Progenitor cell of endocrine pancreas (in vitro differentiated cells): ENCODE results near the gene HM13. TPM values are rescaled to one million over a fixed set of nuclear protein-coding genes. Genes with fewer than 3 reads are reported as not detected.

Source experiments
- DNase-seq: peaks from one replicate; pipeline ENCODE4 v3.0.0; 2021; ENCODE audit warnings: low spot score; ENCODE audit not compliant: unreplicated experiment
- H3K27ac Mint-ChIP-seq: 2 replicates; pipeline ENCODE4 v1.8.0; 2021; ENCODE audit warnings: mild to moderate bottlenecking, moderate library complexity, mixed read lengths
- H3K27me3 Mint-ChIP-seq: 2 replicates; pipeline ENCODE4 v1.8.0; 2021; ENCODE audit warnings: mixed read lengths
- H3K36me3 Mint-ChIP-seq: 2 replicates; pipeline ENCODE4 v1.8.0; 2022; ENCODE audit warnings: mixed read lengths; ENCODE audit not compliant: insufficient read depth
- H3K4me1 Mint-ChIP-seq: 2 replicates; pipeline ENCODE4 v1.8.0; 2021; ENCODE audit warnings: low read depth, mixed read lengths
- H3K4me3 Mint-ChIP-seq: 2 replicates; pipeline ENCODE4 v1.8.0; 2021; ENCODE audit warnings: low read depth, mild to moderate bottlenecking, moderate library complexity, mixed read lengths
- H3K9me3 Mint-ChIP-seq: 2 replicates; pipeline ENCODE4 v1.8.0; 2021; ENCODE audit warnings: low read depth, mixed read lengths
- total RNA-seq: library from RNA; stranded (reverse); gene quantifications from 2 replicates; pipeline ENCODE4 v1.2.1, GENCODE V29; 2021
- TF ChIP-seq, protein P1 (sequence below): fragments of 200-600 bp; sonication (generic); IDR thresholded peaks from one replicate; pipeline ENCODE4 v1.5.0; 2021; ENCODE audit warnings: antibody characterized with exemption, mild to moderate bottlenecking; ENCODE audit not compliant: unreplicated experiment

The HM13 gene
- total RNA-seq, 1 donor from 2014 or later, result 217 TPM

GRCh38 chr20:31505903-31506302 lies 8.3 kb upstream of the HM13 start:
- Mint-ChIP-seq H3K27me3 (peaks cover 37% of the 10 kb centered on the region), H3K4me1 (no peaks in the 10 kb centered on the region), H3K9me3 (no peaks in the 10 kb centered on the region), H3K36me3 (no peaks in the 10 kb centered on the region), H3K27ac (no peak overlapping the region), H3K4me3 (no peak overlapping the region)
- no peak for DNase-seq
- TF ChIP-seq, protein P1, sequence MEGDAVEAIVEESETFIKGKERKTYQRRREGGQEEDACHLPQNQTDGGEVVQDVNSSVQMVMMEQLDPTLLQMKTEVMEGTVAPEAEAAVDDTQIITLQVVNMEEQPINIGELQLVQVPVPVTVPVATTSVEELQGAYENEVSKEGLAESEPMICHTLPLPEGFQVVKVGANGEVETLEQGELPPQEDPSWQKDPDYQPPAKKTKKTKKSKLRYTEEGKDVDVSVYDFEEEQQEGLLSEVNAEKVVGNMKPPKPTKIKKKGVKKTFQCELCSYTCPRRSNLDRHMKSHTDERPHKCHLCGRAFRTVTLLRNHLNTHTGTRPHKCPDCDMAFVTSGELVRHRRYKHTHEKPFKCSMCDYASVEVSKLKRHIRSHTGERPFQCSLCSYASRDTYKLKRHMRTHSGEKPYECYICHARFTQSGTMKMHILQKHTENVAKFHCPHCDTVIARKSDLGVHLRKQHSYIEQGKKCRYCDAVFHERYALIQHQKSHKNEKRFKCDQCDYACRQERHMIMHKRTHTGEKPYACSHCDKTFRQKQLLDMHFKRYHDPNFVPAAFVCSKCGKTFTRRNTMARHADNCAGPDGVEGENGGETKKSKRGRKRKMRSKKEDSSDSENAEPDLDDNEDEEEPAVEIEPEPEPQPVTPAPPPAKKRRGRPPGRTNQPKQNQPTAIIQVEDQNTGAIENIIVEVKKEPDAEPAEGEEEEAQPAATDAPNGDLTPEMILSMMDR, result no peak

GRCh38 chr20:31508517-31509244 lies 5.6 kb upstream of the HM13 start:
- TF ChIP-seq, protein P1, result no peak
- no peaks in the 10 kb centered on the region for H3K9me3 Mint-ChIP-seq
- H3K36me3 Mint-ChIP-seq, result no peaks in the 10 kb centered on the region
- no peaks in the 10 kb centered on the region for H3K4me1 Mint-ChIP-seq
- no peak for DNase-seq
- no peak overlapping the region for H3K27ac Mint-ChIP-seq
- H3K27me3 Mint-ChIP-seq, result peaks cover 29% of the 10 kb centered on the region
- no peak overlapping the region for H3K4me3 Mint-ChIP-seq

DNA sequence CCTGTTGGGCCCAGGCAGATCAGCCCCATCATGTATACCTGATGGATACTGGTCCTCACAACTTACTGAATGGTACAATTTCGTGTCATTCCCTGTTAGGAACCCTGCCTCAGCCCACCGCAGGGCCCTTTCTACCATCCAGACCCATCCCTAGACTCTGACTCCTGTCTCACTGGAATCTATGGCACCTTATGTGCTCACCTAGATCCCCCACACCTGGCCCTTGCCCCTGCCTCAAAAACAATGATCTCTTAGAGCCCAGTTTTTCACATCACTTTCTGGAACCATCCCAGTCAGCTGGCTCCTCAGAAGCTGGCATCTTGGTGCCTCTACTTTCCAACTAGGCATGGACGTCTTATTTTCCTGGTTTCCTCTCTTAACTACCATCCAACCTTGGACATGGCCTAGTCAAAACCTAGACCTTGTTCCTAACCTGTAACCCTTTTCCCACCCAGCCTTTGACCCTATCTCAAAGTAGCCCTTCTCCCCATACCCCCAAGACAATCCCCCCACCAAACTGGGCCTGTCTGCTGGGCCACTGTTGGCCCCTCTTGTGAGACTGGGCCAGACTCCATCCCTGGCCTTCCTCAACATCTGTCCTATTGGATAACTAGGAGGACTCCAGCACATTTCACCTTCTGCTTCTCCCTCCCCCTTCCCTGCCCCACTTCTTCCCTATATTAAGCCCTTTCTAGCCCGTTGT lies 981 bp downstream of the HM13 start:
- H3K4me1 Mint-ChIP-seq, result no peaks in the 10 kb centered on the region
- TF ChIP-seq, protein P1, result no peak
- H3K36me3 Mint-ChIP-seq, result no peaks in the 10 kb centered on the region
- H3K4me3 Mint-ChIP-seq, result no peak overlapping the region
- peaks cover 3% of the 10 kb centered on the region for H3K27me3 Mint-ChIP-seq
- H3K27ac Mint-ChIP-seq, result no peak overlapping the region
- H3K9me3 Mint-ChIP-seq, result no peaks in the 10 kb centered on the region
- DNase-seq, result no peak

DNA sequence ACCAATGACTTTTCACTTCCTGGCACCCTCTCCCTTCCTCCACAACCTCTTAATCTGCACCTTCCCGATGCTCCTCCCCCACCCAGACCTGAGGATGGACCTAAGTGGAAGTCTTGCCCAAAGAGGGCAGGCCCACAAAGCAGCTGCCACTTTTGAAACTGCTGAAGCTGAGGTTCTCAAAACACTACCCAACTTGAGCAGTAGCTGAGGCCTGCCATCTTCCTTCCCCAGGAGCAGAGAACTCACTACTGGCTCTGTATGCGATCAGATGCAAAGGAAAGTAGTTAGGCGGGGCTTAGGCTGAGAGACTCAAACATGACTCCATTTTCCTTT lies 1.5 kb downstream of the HM13 start:
- no peak overlapping the region for H3K4me3 Mint-ChIP-seq
- peaks cover 1% of the 10 kb centered on the region for H3K36me3 Mint-ChIP-seq
- DNase-seq, result no peak
- no peak overlapping the region for H3K27ac Mint-ChIP-seq
- TF ChIP-seq, protein P1, result no peak
- no peaks in the 10 kb centered on the region for H3K4me1 Mint-ChIP-seq
- no peaks in the 10 kb centered on the region for H3K27me3 Mint-ChIP-seq
- H3K9me3 Mint-ChIP-seq, result no peaks in the 10 kb centered on the region

DNA sequence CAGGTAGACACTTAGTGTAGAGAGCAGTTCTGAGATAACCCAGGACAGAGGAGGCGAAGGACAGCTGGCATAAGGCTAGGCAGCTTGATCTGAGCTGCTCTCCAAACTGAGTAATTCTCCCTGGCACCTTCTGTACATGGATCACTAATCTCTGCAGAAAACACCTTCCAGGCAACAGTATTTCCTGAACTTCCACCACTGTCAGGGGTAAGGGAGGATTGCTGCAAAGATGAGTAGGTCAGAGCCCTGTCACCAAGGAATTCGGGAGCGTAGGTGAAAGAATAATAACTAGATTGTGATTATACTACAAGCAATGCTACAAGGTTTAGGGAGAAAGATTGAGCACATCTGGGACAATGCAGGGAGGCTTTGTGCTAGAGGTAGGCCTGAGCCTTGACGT lies 1.9 kb downstream of the HM13 start:
- Mint-ChIP-seq H3K4me3 (no peak overlapping the region), H3K4me1 (no peaks in the 10 kb centered on the region), H3K9me3 (no peaks in the 10 kb centered on the region), H3K27ac (no peak overlapping the region), H3K27me3 (no peaks in the 10 kb centered on the region), H3K36me3 (peaks cover 2% of the 10 kb centered on the region)
- TF ChIP-seq, protein P1, result no peak
- no peak for DNase-seq
